ENCODE data around the gene RNF181.

- no peak for TF ChIP-seq CTCF (IDR thresholded peaks at IDR 0.05)
- TF ChIP-seq POLR2A (IDR thresholded peaks at IDR 0.05), result no peak
- TF ChIP-seq POLR2AphosphoS5 (IDR thresholded peaks at IDR 0.05), result no peak
These were observed 10.0 kb downstream of the RNF181 start for GRCh38 chr2:85605406-85606115.
